HG03025 (cell line): ENCODE data around the gene WNT1.

Experiments
- ATAC-seq: cut with Tn5 transposase; IDR thresholded peaks from one replicate; pipeline ENCODE4 v1.9.1; 2021; ENCODE audit warnings: mild to moderate bottlenecking, moderate library complexity; ENCODE audit not compliant: unreplicated experiment, low FRiP score

WNT1 gene

DNA sequence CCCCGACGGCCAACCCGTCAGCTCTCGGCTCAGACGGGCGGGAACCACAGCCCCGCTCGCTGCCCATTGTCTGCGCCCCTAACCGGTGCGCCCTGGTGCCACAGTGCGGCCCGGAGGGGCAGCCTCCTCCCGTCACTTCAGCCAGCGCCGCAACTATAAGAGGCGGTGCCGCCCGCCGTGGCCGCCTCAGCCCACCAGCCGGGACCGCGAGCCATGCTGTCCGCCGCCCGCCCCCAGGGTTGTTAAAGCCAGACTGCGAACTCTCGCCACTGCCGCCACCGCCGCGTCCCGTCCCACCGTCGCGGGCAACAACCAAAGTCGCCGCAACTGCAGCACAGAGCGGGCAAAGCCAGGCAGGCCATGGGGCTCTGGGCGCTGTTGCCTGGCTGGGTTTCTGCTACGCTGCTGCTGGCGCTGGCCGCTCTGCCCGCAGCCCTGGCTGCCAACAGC is at the start of gene WNT1:
Gene WNT1, plus strand, starts transcription at position 32 of the 450 bp plus-strand sequence. Its CDS starts 329 bp downstream, at position 361.
- no peak for ATAC-seq

- ATAC-seq, result no peak
Observed at GRCh38 chr12:48929551-48929950, 48.6 kb upstream of the WNT1 start.

- ATAC-seq, result no peak
Observed at GRCh38 chr12:48930475-48930874, 47.6 kb upstream of the WNT1 start.

DNA sequence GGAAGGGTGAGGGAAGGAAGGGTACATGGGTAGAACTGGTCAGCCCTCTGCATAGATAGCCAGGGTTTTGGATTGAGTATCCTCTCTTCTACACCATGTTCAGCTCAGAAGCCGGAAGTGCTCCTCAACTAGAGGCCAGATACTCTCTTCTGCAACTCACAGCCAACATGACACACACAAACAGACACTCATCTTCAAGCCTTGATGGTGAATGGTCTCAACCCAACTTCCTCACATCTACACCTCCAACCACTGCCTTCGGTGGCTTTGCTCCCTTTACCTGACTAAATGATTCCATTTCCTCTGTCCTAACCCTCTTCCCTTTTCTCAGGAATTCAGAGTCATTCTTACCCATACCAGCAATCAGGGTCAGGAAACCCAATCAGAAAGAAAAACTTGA is 45.2 kb upstream of the WNT1 start:
- ATAC-seq, result no peak

DNA sequence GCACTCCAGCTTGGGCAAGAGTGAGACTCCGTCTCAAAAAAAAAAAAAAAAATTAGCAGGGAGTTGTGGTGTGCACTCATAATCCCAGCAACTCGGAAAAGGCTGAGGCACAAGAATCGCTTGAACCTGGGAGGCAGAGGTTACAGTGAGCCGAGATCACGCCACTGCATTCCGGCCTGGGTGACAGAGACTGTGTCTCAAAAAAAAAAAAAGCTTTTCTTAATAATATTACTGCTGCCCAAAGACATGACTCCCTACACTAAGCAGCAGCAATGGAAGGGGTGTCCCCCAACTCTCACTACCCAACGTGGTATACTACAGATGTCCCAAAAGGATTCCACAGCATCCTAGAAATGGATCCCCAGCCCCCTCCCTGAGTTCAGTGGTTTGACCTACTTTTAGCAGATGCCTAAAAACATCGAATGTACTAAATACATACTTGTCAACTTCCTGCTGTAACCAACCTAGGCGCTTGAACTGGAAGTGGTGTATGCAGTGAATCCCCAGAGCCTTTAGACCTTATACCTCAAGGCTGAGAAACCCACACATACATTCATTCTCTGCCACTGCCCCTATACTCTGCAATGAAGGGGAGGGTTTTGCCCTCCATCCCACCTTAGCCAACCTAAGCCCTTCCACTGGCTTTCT is 44.3 kb upstream of the WNT1 start:
- ATAC-seq, result no peak

GRCh38 chr12:48934312-48934706 is 43.8 kb upstream of the WNT1 start:
- no peak for ATAC-seq

GRCh38 chr12:48936379-48936979 is 41.6 kb upstream of the WNT1 start:
- ATAC-seq, result no peak

DNA sequence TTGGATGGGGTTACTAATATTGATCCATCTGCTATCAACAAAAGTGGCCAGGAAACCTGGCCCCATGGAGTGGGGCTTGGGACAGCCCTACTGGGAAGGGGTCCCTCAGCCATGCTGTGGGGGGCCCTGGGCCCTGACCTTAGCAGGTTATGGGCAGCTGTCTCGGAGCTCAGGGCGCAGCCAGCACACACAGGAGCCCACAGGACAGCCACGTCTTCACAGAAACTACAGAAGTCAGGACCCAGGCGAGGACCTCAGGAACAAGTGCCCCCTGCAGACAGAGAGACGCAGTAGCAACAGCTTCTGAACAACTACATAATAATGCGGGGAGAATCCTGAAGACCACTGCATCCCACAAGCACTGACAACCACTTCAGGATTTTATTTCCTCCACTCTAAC is 41.0 kb upstream of the WNT1 start:
- no peak for ATAC-seq

GRCh38 chr12:48938805-48939204 is 39.3 kb upstream of the WNT1 start:
- ATAC-seq, result no peak

GRCh38 chr12:48940181-48940580 is 37.9 kb upstream of the WNT1 start:
- ATAC-seq, result no peak

DNA sequence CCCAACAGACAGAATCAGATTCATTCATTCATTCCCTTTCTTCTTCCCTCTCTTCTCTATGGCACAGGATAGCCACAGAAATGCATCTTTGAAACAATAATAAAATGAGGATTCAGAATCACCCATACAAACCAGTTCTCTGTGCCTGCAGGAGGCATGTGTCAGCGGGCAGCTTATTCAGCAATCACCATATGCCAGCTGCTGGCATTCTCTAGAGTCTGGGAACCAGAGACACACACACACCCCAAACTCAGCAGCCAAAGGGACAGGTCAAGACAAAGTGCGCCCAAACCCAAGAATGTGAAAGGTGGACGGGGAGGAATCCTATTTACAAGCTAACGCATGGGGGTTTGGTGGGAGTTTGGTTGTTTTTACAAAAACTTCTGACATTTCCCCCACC is 34.9 kb upstream of the WNT1 start:
- no peak for ATAC-seq

DNA sequence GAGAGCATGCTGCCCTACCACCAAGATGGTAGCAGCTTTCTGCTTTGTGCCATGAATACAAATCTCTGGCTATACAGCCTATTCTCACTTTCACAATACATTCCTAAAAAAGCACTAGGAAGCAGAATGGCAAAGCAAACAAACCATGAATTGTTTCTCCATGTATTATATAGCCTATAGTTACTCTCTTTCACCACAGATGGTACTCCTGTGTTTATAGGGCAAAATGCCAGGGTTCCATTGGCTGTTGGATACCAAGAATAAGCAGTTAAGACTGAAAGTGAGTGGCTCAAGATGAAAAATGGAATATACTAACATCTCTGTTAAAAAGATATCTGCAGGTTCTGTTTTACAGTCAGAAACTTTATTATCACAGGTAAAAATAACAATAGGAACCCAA is 31.9 kb upstream of the WNT1 start:
- ATAC-seq, result no peak

- no peak for ATAC-seq
Observed at GRCh38 chr12:48946943-48947342, 31.2 kb upstream of the WNT1 start.

DNA sequence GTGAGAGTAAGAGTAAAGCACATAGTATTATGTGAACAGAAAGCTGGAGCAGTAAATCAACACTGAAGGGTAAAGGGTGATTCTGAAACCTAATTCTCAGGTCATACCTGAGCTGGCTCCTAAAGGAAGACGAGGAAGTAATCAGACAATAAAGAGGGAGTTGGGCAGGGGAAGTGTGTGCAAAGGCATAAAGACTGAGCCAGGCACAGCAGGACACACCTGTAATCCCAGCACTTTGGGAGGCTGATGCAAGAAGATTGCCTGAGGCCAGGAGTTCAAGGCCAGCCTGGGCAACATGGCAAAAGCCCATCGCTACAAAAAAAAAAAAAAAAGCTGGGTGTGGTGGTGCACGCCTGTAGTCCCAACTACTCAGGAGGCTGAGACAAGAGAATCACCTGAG is 30.4 kb upstream of the WNT1 start:
- no peak for ATAC-seq

GRCh38 chr12:48952691-48953090 is 25.4 kb upstream of the WNT1 start:
- no peak for ATAC-seq

DNA sequence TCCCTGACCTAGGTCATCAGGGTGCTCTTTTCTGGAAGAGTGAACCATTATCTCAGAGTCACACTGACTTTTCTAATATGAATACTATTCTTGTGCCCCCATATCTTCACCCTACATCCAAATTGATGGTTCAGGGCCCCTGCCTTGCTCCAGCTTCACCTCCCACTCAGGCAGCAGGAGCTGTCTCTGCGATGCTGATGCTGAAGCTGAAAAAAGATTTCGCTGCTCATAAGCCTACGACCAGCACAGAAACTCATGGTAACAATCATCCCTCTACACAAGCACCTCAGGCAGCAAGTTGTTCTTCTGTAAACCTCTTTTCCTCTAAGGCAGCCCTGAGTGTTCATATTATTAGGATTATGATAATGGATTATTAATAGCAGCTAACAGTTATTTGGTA is 24.1 kb upstream of the WNT1 start:
- ATAC-seq, result no peak

GRCh38 chr12:48954841-48955501 is 23.2 kb upstream of the WNT1 start:
- ATAC-seq, result no peak

GRCh38 chr12:48956279-48957140 is 21.6 kb upstream of the WNT1 start:
- ATAC-seq, result no peak

GRCh38 chr12:48957141-48958048 is 20.7 kb upstream of the WNT1 start, which contains the start of gene ARF3:
TSS of gene ARF3 (minus strand) at chr12:48957487. CDS start at chr12:48941095, 16,392 bp downstream.
- no peak for ATAC-seq

DNA sequence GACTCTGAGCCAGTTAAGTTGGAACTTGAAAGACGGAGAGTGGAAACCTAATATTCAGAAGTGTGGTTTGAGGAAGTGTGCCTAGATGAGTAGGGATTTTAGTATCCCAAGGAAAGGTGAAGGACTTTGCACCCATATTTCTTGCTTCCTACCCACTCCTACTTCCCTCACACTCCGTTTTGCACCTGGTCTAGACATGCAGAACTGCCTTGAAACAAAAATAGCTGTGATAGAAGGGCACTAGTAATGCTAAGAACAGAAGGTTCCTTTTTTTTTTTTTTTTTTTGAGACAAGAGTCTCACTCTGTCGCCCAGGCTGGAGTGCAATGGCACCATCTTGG is 20.1 kb upstream of the WNT1 start:
- ATAC-seq, result no peak
